Activated CD4-positive, alpha-beta T cell treated with anti-CD3 and anti-CD28 coated beads, Interleukin-2, amount 10 ng/mL, durations not matched to agents 24 days and 14 days (primary cell): ENCODE measurements around the gene CENPVL3. TPM values are rescaled to one million over a fixed set of nuclear protein-coding genes. Genes with fewer than 3 reads are reported as not detected.
"Not testable (repeated sequence)": the region's sequence is repeated elsewhere in the genome, so short reads cannot be mapped to it uniquely, and the experiment has no call there.

Source experiments
- DNase-seq: peaks from one replicate; pipeline ENCODE4 v3.0.0; 2022
- H3K27ac Mint-ChIP-seq: one replicate; pipeline ENCODE4 v1.8.0; 2022; ENCODE audit warnings: mild to moderate bottlenecking, mixed read lengths
- H3K27me3 Mint-ChIP-seq: one replicate; pipeline ENCODE4 v1.8.0; 2022; ENCODE audit warnings: mixed read lengths
- H3K36me3 Mint-ChIP-seq: one replicate; pipeline ENCODE4 v1.8.0; 2022; ENCODE audit warnings: low read depth, mild to moderate bottlenecking, mixed read lengths
- H3K4me1 Mint-ChIP-seq: one replicate; pipeline ENCODE4 v1.8.0; 2021; ENCODE audit warnings: mixed read lengths
- H3K4me3 Mint-ChIP-seq: one replicate; pipeline ENCODE4 v1.8.0; 2022; ENCODE audit warnings: mild to moderate bottlenecking, moderate library complexity, mixed read lengths
- H3K9me3 Mint-ChIP-seq: one replicate; pipeline ENCODE4 v1.8.0; 2021; ENCODE audit warnings: mixed read lengths
- intact Hi-C: fragments of 100-400 bp; cut with micrococcal nuclease; formaldehyde crosslinking; loops from one replicate; pipeline ENCODE4 v1.15.1; 2023
- total RNA-seq: library from RNA; stranded (reverse); gene quantifications from 2 replicates; pipeline ENCODE4 v1.2.3, GENCODE V29; 2022

CENPVL3 gene
- not detected in 2 replicates for total RNA-seq

GRCh38 chrX:51618241-51619155 is at the start of gene CENPVL3:
Gene CENPVL3, minus strand, starts transcription at chrX:51618912. Its CDS starts 39 bp downstream, at chrX:51618873.
- H3K9me3 Mint-ChIP-seq, H3K36me3 Mint-ChIP-seq, H3K4me1 Mint-ChIP-seq, H3K27ac Mint-ChIP-seq, intact Hi-C loops, DNase-seq: not testable (repeated sequence)
- Mint-ChIP-seq H3K27me3 (peaks cover 40% of the 10 kb centered on the region), H3K4me3 (peak within 1 kb of the TSS; percentile 64)

GRCh38 chrX:51665981-51666380 is 47.3 kb upstream of the CENPVL3 start:
- peaks cover 5% of the 10 kb centered on the region for H3K27me3 Mint-ChIP-seq
- H3K9me3 Mint-ChIP-seq = peaks cover 3% of the 10 kb centered on the region
- H3K4me1 Mint-ChIP-seq = peaks cover 4% of the 10 kb centered on the region
- peak overlapping the region; percentile 35 for H3K4me3 Mint-ChIP-seq
- intact Hi-C loops = no loop called here
- H3K36me3 Mint-ChIP-seq = no peaks in the 10 kb centered on the region
- H3K27ac Mint-ChIP-seq = no peak overlapping the region
- no peak for DNase-seq

- no peaks in the 10 kb centered on the region for H3K9me3 Mint-ChIP-seq
- peaks cover 12% of the 10 kb centered on the region for H3K27me3 Mint-ChIP-seq
- no peaks in the 10 kb centered on the region for H3K36me3 Mint-ChIP-seq
- DNase-seq = no peak
- intact Hi-C loops = loop anchor here (5.0 kb wide), 1 partner anchor 219 kb away; no protein-coding TSS in a partner anchor
- H3K4me3 Mint-ChIP-seq = no peak overlapping the region
- no peaks in the 10 kb centered on the region for H3K4me1 Mint-ChIP-seq
- no peak overlapping the region for H3K27ac Mint-ChIP-seq
These were observed 24.7 kb upstream of the CENPVL3 start for GRCh38 chrX:51643377-51643776.

- no peaks in the 10 kb centered on the region for H3K9me3 Mint-ChIP-seq
- H3K36me3 Mint-ChIP-seq = no peaks in the 10 kb centered on the region
- peak; percentile 59 for DNase-seq
- H3K27ac Mint-ChIP-seq = no peak overlapping the region
- peaks cover 10% of the 10 kb centered on the region for H3K27me3 Mint-ChIP-seq
- intact Hi-C loops = loop anchor here (5.0 kb wide), 1 partner anchor 221 kb away; no protein-coding TSS in a partner anchor
- H3K4me3 Mint-ChIP-seq = no peak overlapping the region
- no peaks in the 10 kb centered on the region for H3K4me1 Mint-ChIP-seq
These were observed 22.8 kb upstream of the CENPVL3 start for GRCh38 chrX:51641421-51642021.

DNA sequence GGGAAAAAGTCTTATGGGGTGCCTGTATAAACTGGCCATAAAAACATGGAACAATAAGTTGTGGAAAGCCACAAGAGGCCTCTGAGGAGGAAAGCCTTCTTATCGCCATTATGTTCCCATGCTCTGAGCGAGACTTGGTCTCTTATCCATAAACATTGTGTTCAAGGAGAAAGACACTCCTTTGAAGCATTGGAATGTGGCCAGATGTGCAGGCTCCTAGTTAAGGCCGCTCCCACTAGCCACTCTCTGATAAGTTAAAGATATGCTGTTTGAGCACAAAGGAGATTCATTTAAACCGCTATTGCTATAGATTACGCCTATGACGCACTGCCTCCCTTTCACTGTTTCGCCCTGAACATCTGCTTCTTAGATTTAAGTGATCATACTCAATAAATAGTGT is 17.8 kb upstream of the CENPVL3 start:
- H3K4me1 Mint-ChIP-seq, H3K9me3 Mint-ChIP-seq, H3K27me3 Mint-ChIP-seq, H3K27ac Mint-ChIP-seq, H3K36me3 Mint-ChIP-seq, intact Hi-C loops, DNase-seq, H3K4me3 Mint-ChIP-seq: not testable (repeated sequence)

GRCh38 chrX:51614353-51615012 is 4.2 kb downstream of the CENPVL3 start:
- DNase-seq = peak; percentile 53

DNA sequence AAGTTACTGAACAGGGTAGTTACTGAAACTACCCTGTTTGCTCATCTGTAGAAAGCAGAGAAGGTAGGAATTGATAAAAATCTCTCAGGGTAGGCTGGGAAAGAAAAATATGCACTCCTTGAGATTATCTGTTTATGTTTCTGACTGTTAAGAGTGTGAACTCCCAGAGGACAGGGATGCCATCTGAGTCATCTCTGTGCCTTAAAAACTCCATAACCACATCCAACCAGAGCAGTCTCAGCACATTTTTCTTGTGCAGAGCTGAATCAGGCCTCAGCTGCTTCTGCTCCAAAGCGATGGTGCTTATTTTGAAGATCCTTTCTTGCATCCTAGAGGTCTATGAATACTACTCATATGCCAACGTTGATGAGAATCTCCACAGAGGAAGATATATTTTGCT is 9.9 kb downstream of the CENPVL3 start:
- H3K27me3 Mint-ChIP-seq = peaks cover 3% of the 10 kb centered on the region
- H3K4me3 Mint-ChIP-seq = no peak overlapping the region
- H3K27ac Mint-ChIP-seq = no peak overlapping the region
- intact Hi-C loops = loop anchor here (10.0 kb wide), 1 partner anchor 114 kb away; the partner anchor contains the start of gene NUDT11
- no peaks in the 10 kb centered on the region for H3K36me3 Mint-ChIP-seq
- no peak for DNase-seq
- H3K9me3 Mint-ChIP-seq = no peaks in the 10 kb centered on the region
- peaks cover 6% of the 10 kb centered on the region for H3K4me1 Mint-ChIP-seq

More at GRCh38 chrX:51614353-51615012, 4.2 kb downstream of the CENPVL3 start:
- Mint-ChIP-seq H3K27ac (no peak overlapping the region), H3K4me1 (peaks cover 2% of the 10 kb centered on the region), H3K4me3 (no peak overlapping the region), H3K36me3 (no peaks in the 10 kb centered on the region), H3K9me3 (no peaks in the 10 kb centered on the region), H3K27me3 (peaks cover 26% of the 10 kb centered on the region)
- intact Hi-C loops = no loop called here

GRCh38 chrX:51608126-51608525 is 10.6 kb downstream of the CENPVL3 start:
- no peak for DNase-seq
- Mint-ChIP-seq H3K27ac (peak overlapping the region; percentile 57), H3K9me3 (no peaks in the 10 kb centered on the region), H3K4me1 (peaks cover 6% of the 10 kb centered on the region), H3K4me3 (no peak overlapping the region), H3K27me3 (peaks cover 3% of the 10 kb centered on the region), H3K36me3 (no peaks in the 10 kb centered on the region)
- intact Hi-C loops = loop anchor here (10.0 kb wide), 1 partner anchor 113 kb away; the partner anchor contains the start of gene NUDT11

GRCh38 chrX:51606446-51606845 is 12.3 kb downstream of the CENPVL3 start:
- no peak overlapping the region for H3K27ac Mint-ChIP-seq
- peaks cover 6% of the 10 kb centered on the region for H3K4me1 Mint-ChIP-seq
- DNase-seq = no peak
- intact Hi-C loops = loop anchor here (10.0 kb wide), 1 partner anchor 112 kb away; the partner anchor contains the start of gene NUDT11
- H3K9me3 Mint-ChIP-seq = no peaks in the 10 kb centered on the region
- H3K36me3 Mint-ChIP-seq = no peaks in the 10 kb centered on the region
- H3K4me3 Mint-ChIP-seq = no peak overlapping the region
- peaks cover under 1% of the 10 kb centered on the region for H3K27me3 Mint-ChIP-seq

GRCh38 chrX:51598899-51599298 is 19.8 kb downstream of the CENPVL3 start:
- Mint-ChIP-seq H3K36me3 (no peaks in the 10 kb centered on the region), H3K27ac (no peak overlapping the region), H3K9me3 (no peaks in the 10 kb centered on the region), H3K4me3 (no peak overlapping the region), H3K27me3 (peaks cover 1% of the 10 kb centered on the region), H3K4me1 (no peaks in the 10 kb centered on the region)
- intact Hi-C loops = no loop called here
- no peak for DNase-seq

GRCh38 chrX:51571874-51572273 is 46.8 kb downstream of the CENPVL3 start:
- intact Hi-C loops = no loop called here
- H3K9me3 Mint-ChIP-seq = no peaks in the 10 kb centered on the region
- H3K27me3 Mint-ChIP-seq = no peaks in the 10 kb centered on the region
- no peaks in the 10 kb centered on the region for H3K4me1 Mint-ChIP-seq
- H3K36me3 Mint-ChIP-seq = no peaks in the 10 kb centered on the region
- DNase-seq = no peak
- no peak overlapping the region for H3K27ac Mint-ChIP-seq
- H3K4me3 Mint-ChIP-seq = no peak overlapping the region

GRCh38 chrX:51569561-51569960 is 49.2 kb downstream of the CENPVL3 start:
- Mint-ChIP-seq H3K27me3 (no peaks in the 10 kb centered on the region), H3K36me3 (no peaks in the 10 kb centered on the region), H3K9me3 (no peaks in the 10 kb centered on the region), H3K4me1 (no peaks in the 10 kb centered on the region), H3K4me3 (no peak overlapping the region), H3K27ac (no peak overlapping the region)
- intact Hi-C loops = no loop called here
- no peak for DNase-seq

- no peak overlapping the region for H3K27ac Mint-ChIP-seq
- intact Hi-C loops = no loop called here
These were observed 50.1 kb downstream of the CENPVL3 start for GRCh38 chrX:51568586-51568985.

More at GRCh38 chrX:51568586-51568985, 50.1 kb downstream of the CENPVL3 start:
- H3K4me3 Mint-ChIP-seq = no peak overlapping the region
- no peaks in the 10 kb centered on the region for H3K36me3 Mint-ChIP-seq
- no peaks in the 10 kb centered on the region for H3K27me3 Mint-ChIP-seq
- H3K9me3 Mint-ChIP-seq = no peaks in the 10 kb centered on the region
- no peak for DNase-seq
- H3K4me1 Mint-ChIP-seq = no peaks in the 10 kb centered on the region
